T-helper 1 cell treated with Interleukin-12 subunit alpha and Interleukin-12 subunit beta and Interleukin-4 antibody, amounts not matched to agents 30 μg/mL and 1 μg/mL, for 36 hours (primary cell): Measurements from ENCODE around the gene GAMT.
A peak's percentile ranks its signal among the peaks of the same experiment; 100 is the strongest.

Experiments used
- H3K27ac Mint-ChIP-seq: one replicate; pipeline ENCODE4 v1.8.0; 2021; ENCODE audit warnings: mild to moderate bottlenecking, mixed read lengths
- H3K27me3 Mint-ChIP-seq: one replicate; pipeline ENCODE4 v1.8.0; 2021; ENCODE audit warnings: low read depth, mixed read lengths
- H3K36me3 Mint-ChIP-seq: one replicate; pipeline ENCODE4 v1.8.0; 2021; ENCODE audit warnings: low read depth, mixed read lengths
- H3K4me1 Mint-ChIP-seq: one replicate; pipeline ENCODE4 v1.8.0; 2021; ENCODE audit warnings: low read depth, mixed read lengths
- H3K4me3 Mint-ChIP-seq: one replicate; pipeline ENCODE4 v1.8.0; 2021; ENCODE audit warnings: mild to moderate bottlenecking, moderate library complexity, mixed read lengths
- H3K9me3 Mint-ChIP-seq: one replicate; pipeline ENCODE4 v1.8.0; 2021; ENCODE audit warnings: mixed read lengths

Gene GAMT

GRCh38 chr19:1392407-1392806 is 8.9 kb downstream of the GAMT start:
- peaks cover 9% of the 10 kb centered on the region for H3K36me3 Mint-ChIP-seq
- H3K27me3 Mint-ChIP-seq = no peaks in the 10 kb centered on the region
- no peak overlapping the region for H3K4me3 Mint-ChIP-seq
- no peaks in the 10 kb centered on the region for H3K9me3 Mint-ChIP-seq
- H3K27ac Mint-ChIP-seq = no peak overlapping the region
- H3K4me1 Mint-ChIP-seq = no peaks in the 10 kb centered on the region

GRCh38 chr19:1390890-1391423 is 10.4 kb downstream of the GAMT start:
- no peak overlapping the region for H3K27ac Mint-ChIP-seq
- H3K9me3 Mint-ChIP-seq = no peaks in the 10 kb centered on the region
- no peaks in the 10 kb centered on the region for H3K27me3 Mint-ChIP-seq
- no peak overlapping the region for H3K4me3 Mint-ChIP-seq
- no peaks in the 10 kb centered on the region for H3K4me1 Mint-ChIP-seq
- peaks cover 9% of the 10 kb centered on the region for H3K36me3 Mint-ChIP-seq

GRCh38 chr19:1389033-1389940 is 12.1 kb downstream of the GAMT start:
- no peaks in the 10 kb centered on the region for H3K9me3 Mint-ChIP-seq
- peaks cover 5% of the 10 kb centered on the region for H3K4me1 Mint-ChIP-seq
- peaks cover 9% of the 10 kb centered on the region for H3K36me3 Mint-ChIP-seq
- H3K27me3 Mint-ChIP-seq = no peaks in the 10 kb centered on the region
- H3K27ac Mint-ChIP-seq = no peak overlapping the region
- no peak overlapping the region for H3K4me3 Mint-ChIP-seq

- Mint-ChIP-seq H3K27me3 (peaks cover under 1% of the 10 kb centered on the region), H3K27ac (no peak overlapping the region), H3K4me1 (peaks cover 5% of the 10 kb centered on the region), H3K36me3 (peaks cover 11% of the 10 kb centered on the region), H3K4me3 (no peak overlapping the region), H3K9me3 (no peaks in the 10 kb centered on the region)
Measured at GRCh38 chr19:1388637-1389026, 12.7 kb downstream of the GAMT start.

- Mint-ChIP-seq H3K27me3 (peaks cover 7% of the 10 kb centered on the region), H3K9me3 (no peaks in the 10 kb centered on the region), H3K36me3 (peaks cover 15% of the 10 kb centered on the region), H3K4me1 (peaks cover 12% of the 10 kb centered on the region), H3K4me3 (no peak overlapping the region), H3K27ac (no peak overlapping the region)
Measured at GRCh38 chr19:1387684-1388636, 13.4 kb downstream of the GAMT start.

- Mint-ChIP-seq H3K4me3 (no peak overlapping the region), H3K27ac (no peak overlapping the region), H3K9me3 (no peaks in the 10 kb centered on the region), H3K36me3 (peaks cover 15% of the 10 kb centered on the region), H3K27me3 (peaks cover 10% of the 10 kb centered on the region), H3K4me1 (peaks cover 15% of the 10 kb centered on the region)
Measured at GRCh38 chr19:1386945-1387683, 14.2 kb downstream of the GAMT start.

GRCh38 chr19:1385816-1386215 is 15.5 kb downstream of the GAMT start:
- Mint-ChIP-seq H3K27me3 (peaks cover 10% of the 10 kb centered on the region), H3K36me3 (peaks cover 15% of the 10 kb centered on the region), H3K4me3 (no peak overlapping the region), H3K4me1 (peaks cover 15% of the 10 kb centered on the region), H3K9me3 (no peaks in the 10 kb centered on the region), H3K27ac (no peak overlapping the region)

- Mint-ChIP-seq H3K27me3 (peaks cover 10% of the 10 kb centered on the region), H3K9me3 (no peaks in the 10 kb centered on the region), H3K36me3 (peaks cover 12% of the 10 kb centered on the region), H3K4me1 (peaks cover 15% of the 10 kb centered on the region), H3K4me3 (peak overlapping the region; percentile 85), H3K27ac (peak overlapping the region; percentile 64)
Measured at GRCh38 chr19:1384478-1385110, 16.7 kb downstream of the GAMT start.

GRCh38 chr19:1384085-1384462 is 17.3 kb downstream of the GAMT start:
- H3K36me3 Mint-ChIP-seq = peaks cover 9% of the 10 kb centered on the region
- no peaks in the 10 kb centered on the region for H3K9me3 Mint-ChIP-seq
- H3K27me3 Mint-ChIP-seq = peaks cover 10% of the 10 kb centered on the region
- peaks cover 15% of the 10 kb centered on the region for H3K4me1 Mint-ChIP-seq
- peak overlapping the region; percentile 64 for H3K27ac Mint-ChIP-seq
- peak overlapping the region; percentile 85 for H3K4me3 Mint-ChIP-seq

- Mint-ChIP-seq H3K27ac (peak within 1 kb of the TSS; percentile 99), H3K36me3 (peaks cover 6% of the 10 kb centered on the region), H3K4me1 (peaks cover 15% of the 10 kb centered on the region), H3K9me3 (no peaks in the 10 kb centered on the region), H3K27me3 (peaks cover 10% of the 10 kb centered on the region), H3K4me3 (peak within 1 kb of the TSS; percentile 87)
Measured at GRCh38 chr19:1383312-1384084, 17.8 kb downstream of the GAMT start, which contains the start of gene NDUFS7. Gene NDUFS7 (plus strand): TSS chr19:1383907. CDS start chr19:1383927, 20 bp downstream.

GRCh38 chr19:1383017-1383311 is 18.4 kb downstream of the GAMT start:
- Mint-ChIP-seq H3K4me1 (peaks cover 15% of the 10 kb centered on the region), H3K9me3 (no peaks in the 10 kb centered on the region), H3K27me3 (peaks cover 10% of the 10 kb centered on the region)

GRCh38 chr19:1382250-1382649 is 19.1 kb downstream of the GAMT start:
- Mint-ChIP-seq H3K36me3 (peaks cover 6% of the 10 kb centered on the region), H3K4me3 (no peak overlapping the region), H3K27me3 (peaks cover 10% of the 10 kb centered on the region), H3K4me1 (peaks cover 15% of the 10 kb centered on the region), H3K27ac (no peak overlapping the region), H3K9me3 (no peaks in the 10 kb centered on the region)

More at GRCh38 chr19:1383017-1383311, 18.4 kb downstream of the GAMT start:
- H3K27ac Mint-ChIP-seq = peak overlapping the region; percentile 99
- H3K36me3 Mint-ChIP-seq = peaks cover 6% of the 10 kb centered on the region
- H3K4me3 Mint-ChIP-seq = peak overlapping the region; percentile 87

- peaks cover 10% of the 10 kb centered on the region for H3K27me3 Mint-ChIP-seq
- peaks cover 8% of the 10 kb centered on the region for H3K36me3 Mint-ChIP-seq
Measured at GRCh38 chr19:1379961-1380489, 21.3 kb downstream of the GAMT start.

More at GRCh38 chr19:1379961-1380489, 21.3 kb downstream of the GAMT start:
- Mint-ChIP-seq H3K27ac (no peak overlapping the region), H3K4me1 (peaks cover 15% of the 10 kb centered on the region), H3K4me3 (no peak overlapping the region), H3K9me3 (no peaks in the 10 kb centered on the region)
